OCI-LY3 (cell line): Measurements from ENCODE around the gene SLC9A7.

Source experiments
- EZH2phosphoT487 ChIP-seq: fragments of 200-600 bp; shearing (Covaris generic); IDR thresholded peaks from 2 replicates; pipeline ENCODE4 v1.6.1; 2018; ENCODE audit warnings: antibody characterized with exemption, mixed run types, low read depth
- TF ChIP-seq, protein P1 (sequence below): fragments of 200-600, 300-600 bp; sonication (generic); IDR thresholded peaks from 2 replicates; pipeline ENCODE4 v1.5.1; 2014; ENCODE audit warnings: antibody characterized with exemption, low read length, low read depth

DNA sequence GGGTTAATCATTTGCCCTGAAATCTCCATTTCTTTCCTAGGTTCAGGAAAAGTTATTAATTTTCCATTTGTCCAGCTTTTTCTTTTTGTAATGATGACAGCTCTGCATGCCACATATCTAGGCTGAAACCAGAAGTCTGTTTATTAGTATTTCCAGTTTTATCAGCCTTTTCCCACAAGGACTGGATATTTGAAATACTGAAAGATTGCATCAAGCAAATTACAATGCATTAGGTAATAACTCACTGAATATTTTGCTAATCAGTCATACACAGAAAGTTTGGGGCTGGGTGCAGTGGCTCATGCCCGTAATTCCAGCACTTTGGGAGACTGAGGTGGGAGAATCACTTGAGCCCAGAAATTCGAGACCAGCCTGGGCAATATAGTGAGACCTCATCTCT is 21.5 kb downstream of the SLC9A7 start:
- TF ChIP-seq, protein P1, sequence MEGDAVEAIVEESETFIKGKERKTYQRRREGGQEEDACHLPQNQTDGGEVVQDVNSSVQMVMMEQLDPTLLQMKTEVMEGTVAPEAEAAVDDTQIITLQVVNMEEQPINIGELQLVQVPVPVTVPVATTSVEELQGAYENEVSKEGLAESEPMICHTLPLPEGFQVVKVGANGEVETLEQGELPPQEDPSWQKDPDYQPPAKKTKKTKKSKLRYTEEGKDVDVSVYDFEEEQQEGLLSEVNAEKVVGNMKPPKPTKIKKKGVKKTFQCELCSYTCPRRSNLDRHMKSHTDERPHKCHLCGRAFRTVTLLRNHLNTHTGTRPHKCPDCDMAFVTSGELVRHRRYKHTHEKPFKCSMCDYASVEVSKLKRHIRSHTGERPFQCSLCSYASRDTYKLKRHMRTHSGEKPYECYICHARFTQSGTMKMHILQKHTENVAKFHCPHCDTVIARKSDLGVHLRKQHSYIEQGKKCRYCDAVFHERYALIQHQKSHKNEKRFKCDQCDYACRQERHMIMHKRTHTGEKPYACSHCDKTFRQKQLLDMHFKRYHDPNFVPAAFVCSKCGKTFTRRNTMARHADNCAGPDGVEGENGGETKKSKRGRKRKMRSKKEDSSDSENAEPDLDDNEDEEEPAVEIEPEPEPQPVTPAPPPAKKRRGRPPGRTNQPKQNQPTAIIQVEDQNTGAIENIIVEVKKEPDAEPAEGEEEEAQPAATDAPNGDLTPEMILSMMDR = no peak
- TF ChIP-seq EZH2phosphoT487 = no peak
